Mammary epithelial cell (primary cell): ENCODE measurements around the gene TARBP1.
A peak's percentile ranks its signal among the peaks of the same experiment; 100 is the strongest.

ENCODE experiments used
- CTCF ChIP-seq, 2 donors: IDR thresholded peaks in 1 of 2; conservative IDR thresholded peaks in 1 of 2; 2 replicates each; pipeline ENCODE4 v1.5.1; 2011 to 2012; ENCODE audit warnings: inconsistent platforms in 2 of 2, low read length in 2 of 2, mild to moderate bottlenecking in 2 of 2, control low read depth in 1 of 2, low read depth in 1 of 2; ENCODE audit not compliant: insufficient read depth in 1 of 2; ENCODE audit errors: extremely low read depth in 1 of 2
- EZH2 ChIP-seq: IDR thresholded peaks from 2 replicates; pipeline ENCODE4 v1.6.1; 2012; ENCODE audit warnings: low read length, inconsistent platforms, borderline replicate concordance

GRCh38 chr1:234499119-234499942 is 20.4 kb upstream of the TARBP1 start:
- TF ChIP-seq CTCF (conservative IDR thresholded peaks at IDR 0.05 in 1 of 2, IDR thresholded peaks at IDR 0.05 in 1 of 2; ENCODE audit: extremely low read depth in 1 of 2, insufficient read depth in 1 of 2, low read depth in 1 of 2, low read length in 2 of 2) (peak; percentile 89 to 97), EZH2 (no peak)
